MM.1S (cell line): ENCODE data around the gene GREB1.

ENCODE experiments used
- DNase-seq: peaks from one replicate; pipeline ENCODE4 v3.0.0-alpha.2; 2015
- H2AFZ ChIP-seq: fragments of 300-600 bp; sonication (generic); 2 replicates; pipeline ENCODE4 v1.6.0; 2016; ENCODE audit warnings: antibody characterized with exemption, low read length
- H3F3A ChIP-seq: fragments of 300-600 bp; sonication (generic); 2 replicates; pipeline ENCODE4 v1.6.1; 2016; ENCODE audit warnings: mild to moderate bottlenecking, antibody characterized with exemption, low read length, moderate library complexity, mixed read lengths; ENCODE audit not compliant: insufficient read depth
- H3K27ac ChIP-seq: fragments of 300-600 bp; sonication (generic); 2 replicates; pipeline ENCODE4 v1.5.1; 2016; ENCODE audit warnings: mild to moderate bottlenecking, low read length
- H3K27me3 ChIP-seq: fragments of 300-600 bp; sonication (generic); replicated peaks from 2 replicates; pipeline ENCODE4 v1.6.0; 2016; ENCODE audit warnings: low read length; ENCODE audit not compliant: insufficient read depth
- H3K36me3 ChIP-seq: fragments of 300-600 bp; sonication (generic); replicated peaks from 2 replicates; pipeline ENCODE4 v1.6.1; 2016; ENCODE audit warnings: mild to moderate bottlenecking, low read length, mixed read lengths; ENCODE audit not compliant: insufficient read depth
- H3K4me1 ChIP-seq: fragments of 300-600 bp; sonication (generic); 2 replicates; pipeline ENCODE4 v1.6.1; 2016; ENCODE audit warnings: low read length, mixed read lengths
- H3K4me2 ChIP-seq: fragments of 300-600 bp; sonication (generic); 2 replicates; pipeline ENCODE4 v1.6.0; 2016; ENCODE audit warnings: low read depth, low read length
- H3K4me3 ChIP-seq: fragments of 300-600 bp; sonication (generic); 2 replicates; pipeline ENCODE4 v1.5.1; 2016; ENCODE audit warnings: low read length, mixed read lengths
- H3K79me2 ChIP-seq: fragments of 300-600 bp; sonication (generic); 2 replicates; pipeline ENCODE4 v1.6.1; 2016; ENCODE audit warnings: mixed run types, low read length, mixed read lengths
- H3K9ac ChIP-seq: fragments of 300-600 bp; sonication (generic); 2 replicates; pipeline ENCODE4 v1.6.1; 2016; ENCODE audit warnings: low read length, mixed read lengths
- H3K9me2 ChIP-seq: fragments of 300-600 bp; sonication (generic); replicated peaks from 2 replicates; pipeline ENCODE4 v1.6.1; 2016; ENCODE audit warnings: mild to moderate bottlenecking, low read length, mixed read lengths; ENCODE audit not compliant: insufficient read depth
- H3K9me3 ChIP-seq: fragments of 300-600 bp; sonication (generic); replicated peaks from 2 replicates; pipeline ENCODE4 v1.6.1; 2016; ENCODE audit warnings: mild to moderate bottlenecking, low read length, mixed read lengths; ENCODE audit not compliant: insufficient read depth
- H4K20me1 ChIP-seq: fragments of 300-600 bp; sonication (generic); 2 replicates; pipeline ENCODE4 v1.6.1; 2016; ENCODE audit warnings: mild to moderate bottlenecking, low read length, moderate library complexity, mixed read lengths; ENCODE audit not compliant: insufficient read depth
- CTCF ChIP-seq: fragments of 300-600 bp; sonication (generic); IDR thresholded peaks from 2 replicates; pipeline ENCODE4 v1.5.1; 2016; ENCODE audit warnings: antibody characterized with exemption, low read length, mixed read lengths
- EZH2 ChIP-seq: fragments of 300-600 bp; sonication (generic); optimal IDR thresholded peaks from 2 replicates; pipeline ENCODE3; 2017; ENCODE audit warnings: low read depth, mild to moderate bottlenecking, antibody characterized with exemption, low read length, mixed read lengths
- EZH2phosphoT487 ChIP-seq: fragments of 300-600 bp; sonication (generic); IDR thresholded peaks from 2 replicates; pipeline ENCODE4 v1.6.1; 2018; ENCODE audit warnings: antibody characterized with exemption, low read length

GREB1 gene

GRCh38 chr2:11665510-11666362 lies 131.9 kb downstream of the GREB1 start:
- no peak overlapping the region for H3K4me3 ChIP-seq
- no peaks in the 10 kb centered on the region for H3K36me3 ChIP-seq
- no peaks in the 10 kb centered on the region for H3K9me2 ChIP-seq
- TF ChIP-seq EZH2 (no peak), CTCF (no peak), EZH2phosphoT487 (no peak)
- no peak overlapping the region for H3K4me2 ChIP-seq
- H3K9ac ChIP-seq = no peak overlapping the region
- no peaks in the 10 kb centered on the region for H3K9me3 ChIP-seq
- H3K27me3 ChIP-seq = no peaks in the 10 kb centered on the region
- no peak overlapping the region for H2AFZ ChIP-seq
- no peaks in the 10 kb centered on the region for H3K4me1 ChIP-seq
- H3K79me2 ChIP-seq = no peaks in the 10 kb centered on the region
- H4K20me1 ChIP-seq = no peaks in the 10 kb centered on the region
- no peak overlapping the region for H3K27ac ChIP-seq
- H3F3A ChIP-seq = no peaks in the 10 kb centered on the region
- DNase-seq = no peak

GRCh38 chr2:11667194-11667593 lies 133.3 kb downstream of the GREB1 start:
- TF ChIP-seq EZH2phosphoT487 = no peak
- no peak for TF ChIP-seq EZH2
- TF ChIP-seq CTCF = no peak
- H3K4me2 ChIP-seq = no peak overlapping the region

GRCh38 chr2:11667866-11668637 lies 134.2 kb downstream of the GREB1 start:
- H3K9ac ChIP-seq = no peak overlapping the region
- no peak overlapping the region for H2AFZ ChIP-seq
- H3K9me2 ChIP-seq = no peaks in the 10 kb centered on the region
- H3K4me2 ChIP-seq = no peak overlapping the region
- TF ChIP-seq CTCF = no peak
- no peak for TF ChIP-seq EZH2phosphoT487
- no peak for TF ChIP-seq EZH2
- no peaks in the 10 kb centered on the region for H4K20me1 ChIP-seq
- H3K27ac ChIP-seq = no peak overlapping the region
- H3K9me3 ChIP-seq = no peaks in the 10 kb centered on the region
- no peaks in the 10 kb centered on the region for H3K27me3 ChIP-seq
- no peak overlapping the region for H3K4me3 ChIP-seq
- no peak for DNase-seq
- H3K36me3 ChIP-seq = no peaks in the 10 kb centered on the region
- no peaks in the 10 kb centered on the region for H3K79me2 ChIP-seq
- no peaks in the 10 kb centered on the region for H3F3A ChIP-seq
- H3K4me1 ChIP-seq = no peaks in the 10 kb centered on the region

More at GRCh38 chr2:11667194-11667593, 133.3 kb downstream of the GREB1 start:
- Histone ChIP-seq H3K9ac (no peak overlapping the region), H3K9me2 (no peaks in the 10 kb centered on the region), H3F3A (no peaks in the 10 kb centered on the region), H3K4me1 (no peaks in the 10 kb centered on the region), H3K4me3 (no peak overlapping the region), H3K9me3 (no peaks in the 10 kb centered on the region), H3K27me3 (no peaks in the 10 kb centered on the region), H2AFZ (no peak overlapping the region), H3K79me2 (no peaks in the 10 kb centered on the region), H4K20me1 (no peaks in the 10 kb centered on the region), H3K36me3 (no peaks in the 10 kb centered on the region), H3K27ac (no peak overlapping the region)
- DNase-seq = no peak
